ENCODE data around the gene LFNG. TPM values are rescaled to one million over a fixed set of nuclear protein-coding genes. Genes with fewer than 3 reads are reported as not detected.

LFNG gene
- total and polyA plus RNA-seq, 2 of the 13 experiments (the other 11 are each of a cell fraction or from before 2014, with no cell fraction given), result 0.44 to 1.5 TPM

DNA sequence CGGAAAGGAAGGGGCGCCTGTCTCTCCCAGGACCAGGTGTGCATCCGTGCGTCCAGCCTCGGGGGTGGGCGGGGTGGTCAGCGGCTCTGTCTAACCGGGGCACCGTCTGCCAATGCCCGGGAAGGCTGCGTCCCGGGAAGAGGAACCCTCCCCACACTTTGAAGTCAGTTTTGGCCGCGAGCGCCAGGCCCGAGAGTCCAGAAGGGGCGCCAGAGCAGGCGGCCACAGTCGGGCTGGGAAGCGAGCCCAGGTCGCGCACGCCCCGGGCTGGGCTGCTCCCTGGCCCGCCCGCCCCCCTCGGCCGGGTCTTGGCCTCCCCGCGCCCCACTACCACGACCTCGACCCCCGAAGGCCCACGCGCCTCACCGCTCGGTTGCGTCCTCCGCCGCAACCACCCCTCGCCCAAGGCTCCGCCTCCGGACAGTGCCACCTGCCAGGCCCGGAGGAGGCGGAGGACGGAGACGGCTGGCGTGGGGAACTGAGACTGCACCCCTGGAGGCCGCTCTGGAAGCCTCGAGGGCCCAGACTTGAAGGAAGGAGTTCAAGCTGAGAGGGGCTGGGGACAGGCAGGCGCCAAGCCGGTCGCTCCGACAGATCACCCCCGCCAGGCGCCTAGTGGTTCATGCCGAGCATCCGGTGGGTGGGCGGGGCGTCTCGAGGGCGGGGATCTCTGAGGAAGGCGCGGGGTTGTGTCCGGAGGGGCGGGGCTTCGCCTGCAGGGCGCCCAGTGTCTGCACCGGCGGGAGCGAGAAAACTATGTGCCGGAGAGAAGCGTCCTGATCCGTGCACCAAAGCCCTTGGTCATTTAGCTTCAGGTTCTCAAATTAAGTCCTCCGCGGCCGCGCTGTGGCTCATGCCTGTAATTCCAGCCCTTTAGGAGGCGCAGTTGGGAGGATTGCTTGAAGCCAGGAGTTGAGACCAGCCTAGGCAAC is 35.8 kb downstream of the LFNG start, which contains the start of gene BRAT1 (continued):
- TF ChIP-seq PRDM10 (CRISPR knock-in tag; IDR thresholded peaks at IDR 0.05; ENCODE audit: low read depth) (peak; percentile 99), SMAD1 (CRISPR knock-in tag; IDR thresholded peaks at IDR 0.05; ENCODE audit: borderline replicate concordance, low read depth) (peak; percentile 75), HOXA7 (CRISPR knock-in tag; IDR thresholded peaks at IDR 0.05) (no peak), MAFF (IDR thresholded peaks at IDR 0.05; ENCODE audit: low read depth, low read length) (no peak), ELF1 (CRISPR knock-in tag; IDR thresholded peaks at IDR 0.05) (no peak), SIX4 (CRISPR knock-in tag; IDR thresholded peaks at IDR 0.05) (no peak), ZBTB1 (CRISPR knock-in tag; IDR thresholded peaks at IDR 0.05; ENCODE audit: borderline replicate concordance) (no peak), HDAC2 (CRISPR knock-in tag; IDR thresholded peaks at IDR 0.05) (no peak), ZSCAN25 (CRISPR knock-in tag; IDR thresholded peaks at IDR 0.05) (peak; percentile 38; the same call in 1 of the 2 replicates), EEA1 (CRISPR knock-in tag; IDR thresholded peaks at IDR 0.05; ENCODE audit: borderline replicate concordance) (peak; percentile 83; the same call in 1 of the 2 replicates), STAT5B (CRISPR knock-in tag; IDR thresholded peaks at IDR 0.05) (no peak), EZH2 (conservative IDR thresholded peaks at IDR 0.05; ENCODE audit: low read depth, low read length) (no peak), TGIF2 (CRISPR knock-in tag; IDR thresholded peaks at IDR 0.05) (0 out of 2 replicates have a peak, but pooled peaks have one; percentile 7), ZNF136 (CRISPR knock-in tag; IDR thresholded peaks at IDR 0.05; ENCODE audit: low read depth) (0 out of 2 replicates have a peak, but pooled peaks have one; percentile 56), REXO4 (CRISPR knock-in tag; IDR thresholded peaks at IDR 0.05; ENCODE audit: borderline replicate concordance) (no peak), ZNF816 (CRISPR knock-in tag; IDR thresholded peaks at IDR 0.05; ENCODE audit: borderline replicate concordance) (0 out of 2 replicates have a peak, but pooled peaks have one; percentile 48), ATF4 (CRISPR knock-in tag; IDR thresholded peaks at IDR 0.05) (no peak; a peak in 2 of 4 replicates), NFIC (IDR thresholded peaks at IDR 0.05; ENCODE audit: low read length) (no peak), ZNF121 (CRISPR knock-in tag; IDR thresholded peaks at IDR 0.05) (no peak; the same call in 1 of the 2 replicates), MXI1 (IDR thresholded peaks at IDR 0.05; ENCODE audit: borderline replicate concordance, low read depth, low read length) (peak; percentile 63; the same call in 1 of the 3 replicates), ZFY (CRISPR knock-in tag; IDR thresholded peaks at IDR 0.05) (peak; percentile 89), HDAC6 (IDR thresholded peaks at IDR 0.05; ENCODE audit: low read depth, low read length) (no peak), SIN3B (IDR thresholded peaks at IDR 0.05; ENCODE audit: low read length) (no peak), GFI1 (CRISPR knock-in tag; IDR thresholded peaks at IDR 0.05; ENCODE audit: borderline replicate concordance) (no peak), ARNTL (CRISPR knock-in tag; IDR thresholded peaks at IDR 0.05) (no peak), SP140L (CRISPR knock-in tag; IDR thresholded peaks at IDR 0.05; ENCODE audit: borderline replicate concordance) (no peak)

Measured in HepG2 (cell line).